Right lobe of liver (tissue), 6 donors: ENCODE data around the gene RELCH. TPM values are rescaled to one million over a fixed set of nuclear protein-coding genes. Genes with fewer than 3 reads are reported as not detected.

ENCODE experiments used
- ATAC-seq, 4 donors: fragments of 200-7000 bp; cut with Tn5 transposase; one replicate each; pipeline ENCODE4 v1.9.1; 2020; ENCODE audit warnings: mild to moderate bottlenecking in 4 of 4, moderate library complexity in 4 of 4
- DNase-seq, 3 donors: peaks; one replicate each; pipeline ENCODE4 v3.0.0-alpha.2; 2020
- H3K27ac ChIP-seq, 3 donors: fragments of 200-600 bp; one replicate each; pipeline ENCODE4 v1.8.0; 2022
- H3K27me3 ChIP-seq, 2 donors: fragments of 200-600 bp; one replicate each; pipeline ENCODE4 v1.8.0; 2022
- H3K36me3 ChIP-seq, 4 donors: fragments of 200-600 bp; sonication (generic) in 1 of 4; one replicate each; pipeline versions ENCODE4 v1.5.1 to v1.8.0; 2017 to 2022; ENCODE audit warnings: control low read depth in 1 of 4
- H3K4me1 ChIP-seq, 4 donors: fragments of 200-600 bp; sonication (generic) in 1 of 4; one replicate each; pipeline versions ENCODE4 v1.5.1 to v1.8.0; 2017 to 2022; ENCODE audit warnings: control low read depth in 1 of 4
- H3K4me3 ChIP-seq, 3 donors: fragments of 200-600 bp; one replicate each; pipeline ENCODE4 v1.8.0; 2022
- H3K9me3 ChIP-seq, 4 donors: fragments of 200-600 bp; sonication (generic) in 1 of 4; one replicate each; pipeline versions ENCODE4 v1.5.1 to v1.8.0; 2017 to 2022; ENCODE audit warnings: control low read depth in 1 of 4
- POLR2A ChIP-seq: fragments of 450-650 bp; IDR thresholded peaks from one replicate; pipeline ENCODE4 v1.6.1; 2017; ENCODE audit warnings: antibody characterized with exemption, mild to moderate bottlenecking
- WGBS: methylation state at CpG from one replicate; pipeline ENCODE4 v1.1.6; 2018; ENCODE audit warnings: low coverage, low lambda C conversion rate; ENCODE audit not compliant: insufficient coverage; ENCODE audit errors: missing lambda C conversion rate; 5-methylcytosine and 5-hydroxymethylcytosine counted together
- intact Hi-C, 2 donors: fragments of 100-400 bp; cut with DNase I; formaldehyde crosslinking; loops; one replicate each; pipeline versions ENCODE4 v1.11.2 to v1.14.1; 2022
- total RNA-seq, 6 experiments: library from RNA; depleted of rRNA in 2 of 6; stranded (reverse); fragments of >200 nt in 2 of 6; fragmentation: NEBNext Ultra II Directional in 3 of 6; extraction: Animal tissue kit (Norgen Biotek cat#: 25700) in 3 of 6; gene quantifications; one replicate each; pipeline versions ENCODE4 v1.1.0 to v1.2.4, GENCODE V29; 2016 to 2023
- TF ChIP-seq, protein P1 (sequence below), 4 donors: fragments of 200-600 bp in 3 of 4; fragments of 450-650 bp in 1 of 4; IDR thresholded peaks; one replicate each; pipeline versions ENCODE4 v1.5.1 to v1.8.0; 2016 to 2022; ENCODE audit warnings: antibody characterized with exemption in 4 of 4, mild to moderate bottlenecking in 2 of 4
- donor health status: DM: no; HTN: yes; CAD: no.
- donor health status: DM: no; HTN: no; CAD: no.
- donor health status: DM: no; HTN: no; CAD: no.
- donor health status: DM: no; HTN: yes; CAD: no.
- donor health status: DM: no; HTN: yes; CAD: no.

Gene RELCH
- total RNA-seq, 6 experiments from 2014 or later: 9.7 to 16.7 (median 11.5) TPM

DNA sequence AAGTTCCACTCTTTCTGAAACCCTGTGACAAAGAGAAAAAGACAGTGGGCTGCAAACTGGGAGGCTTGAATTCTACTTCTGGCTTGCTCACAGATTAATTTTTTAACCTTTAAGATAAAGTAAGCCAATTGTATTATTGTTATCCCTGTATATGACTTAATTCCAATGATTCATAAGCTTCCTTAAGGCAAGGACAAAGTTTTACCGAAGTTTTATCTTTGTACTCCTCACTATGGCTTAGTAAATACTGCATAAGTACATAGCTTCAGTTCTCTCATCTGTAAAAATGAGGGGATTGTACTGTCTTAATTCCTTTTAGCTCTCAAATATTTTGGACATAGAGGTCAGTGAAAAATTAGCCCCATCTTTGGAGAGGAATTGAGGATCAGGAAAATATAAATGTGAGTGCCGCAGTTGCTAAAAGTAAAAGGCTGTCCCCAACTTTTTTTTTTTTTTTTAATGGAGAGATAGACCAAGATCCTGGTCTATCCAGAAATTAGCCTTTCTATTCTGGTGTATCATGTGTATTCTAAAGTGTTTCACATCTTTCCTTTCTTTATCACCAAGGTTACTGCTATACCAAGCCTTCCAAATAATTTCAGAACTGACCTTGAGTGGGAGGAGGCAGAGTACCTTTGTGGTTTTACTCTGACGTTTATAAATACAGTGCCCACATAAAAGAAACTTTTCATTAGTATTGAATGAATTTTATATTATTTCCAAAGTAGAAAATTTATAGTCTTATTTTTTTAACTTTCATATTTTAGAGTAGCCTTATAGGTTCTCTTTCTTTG lies 13.3 kb downstream of the RELCH start:
- 49% methylated on average over 3 of the region's 3 CpGs for WGBS
- no peaks in the 10 kb centered on the region for H3K36me3 ChIP-seq
- no peaks in the 10 kb centered on the region for H3K4me1 ChIP-seq
- H3K4me3 ChIP-seq: no peak overlapping the region
- H3K9me3 ChIP-seq: no peaks in the 10 kb centered on the region
- DNase-seq: no peak
- no peak for ATAC-seq
- intact Hi-C loops: no loop called here
- H3K27ac ChIP-seq: no peak overlapping the region
- no peaks in the 10 kb centered on the region for H3K27me3 ChIP-seq
- TF ChIP-seq POLR2A: no peak
- TF ChIP-seq, protein P1, sequence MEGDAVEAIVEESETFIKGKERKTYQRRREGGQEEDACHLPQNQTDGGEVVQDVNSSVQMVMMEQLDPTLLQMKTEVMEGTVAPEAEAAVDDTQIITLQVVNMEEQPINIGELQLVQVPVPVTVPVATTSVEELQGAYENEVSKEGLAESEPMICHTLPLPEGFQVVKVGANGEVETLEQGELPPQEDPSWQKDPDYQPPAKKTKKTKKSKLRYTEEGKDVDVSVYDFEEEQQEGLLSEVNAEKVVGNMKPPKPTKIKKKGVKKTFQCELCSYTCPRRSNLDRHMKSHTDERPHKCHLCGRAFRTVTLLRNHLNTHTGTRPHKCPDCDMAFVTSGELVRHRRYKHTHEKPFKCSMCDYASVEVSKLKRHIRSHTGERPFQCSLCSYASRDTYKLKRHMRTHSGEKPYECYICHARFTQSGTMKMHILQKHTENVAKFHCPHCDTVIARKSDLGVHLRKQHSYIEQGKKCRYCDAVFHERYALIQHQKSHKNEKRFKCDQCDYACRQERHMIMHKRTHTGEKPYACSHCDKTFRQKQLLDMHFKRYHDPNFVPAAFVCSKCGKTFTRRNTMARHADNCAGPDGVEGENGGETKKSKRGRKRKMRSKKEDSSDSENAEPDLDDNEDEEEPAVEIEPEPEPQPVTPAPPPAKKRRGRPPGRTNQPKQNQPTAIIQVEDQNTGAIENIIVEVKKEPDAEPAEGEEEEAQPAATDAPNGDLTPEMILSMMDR (IDR thresholded peaks at IDR 0.05): no peak

DNA sequence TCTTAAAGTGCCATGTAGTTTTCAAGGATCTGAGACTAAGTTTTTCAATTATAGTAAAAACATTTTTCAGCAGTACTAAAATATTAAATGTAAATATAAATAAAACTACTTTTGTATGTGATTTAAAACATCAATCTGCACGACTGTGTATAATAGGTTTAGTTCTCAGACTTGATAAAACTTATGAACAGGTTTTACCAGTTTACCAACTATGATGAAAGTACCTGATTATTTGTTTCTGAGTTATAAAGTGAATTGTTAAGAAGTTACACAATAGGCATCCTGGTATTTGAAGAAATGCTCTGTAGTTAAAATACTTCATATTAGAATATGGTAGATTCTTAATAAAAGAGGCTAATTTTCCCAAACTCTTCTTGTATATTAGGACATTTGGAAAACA lies 14.8 kb downstream of the RELCH start:
- intact Hi-C loops: no loop called here
- H3K4me1 ChIP-seq: no peaks in the 10 kb centered on the region
- H3K27ac ChIP-seq: no peak overlapping the region
- 61% methylated on average over 1 of the region's 1 CpG for WGBS
- no peaks in the 10 kb centered on the region for H3K9me3 ChIP-seq
- no peak overlapping the region for H3K4me3 ChIP-seq
- no peak for TF ChIP-seq POLR2A
- TF ChIP-seq, protein P1 (IDR thresholded peaks at IDR 0.05): no peak
- H3K27me3 ChIP-seq: no peaks in the 10 kb centered on the region
- H3K36me3 ChIP-seq: no peaks in the 10 kb centered on the region
- DNase-seq: no peak
- no peak for ATAC-seq

DNA sequence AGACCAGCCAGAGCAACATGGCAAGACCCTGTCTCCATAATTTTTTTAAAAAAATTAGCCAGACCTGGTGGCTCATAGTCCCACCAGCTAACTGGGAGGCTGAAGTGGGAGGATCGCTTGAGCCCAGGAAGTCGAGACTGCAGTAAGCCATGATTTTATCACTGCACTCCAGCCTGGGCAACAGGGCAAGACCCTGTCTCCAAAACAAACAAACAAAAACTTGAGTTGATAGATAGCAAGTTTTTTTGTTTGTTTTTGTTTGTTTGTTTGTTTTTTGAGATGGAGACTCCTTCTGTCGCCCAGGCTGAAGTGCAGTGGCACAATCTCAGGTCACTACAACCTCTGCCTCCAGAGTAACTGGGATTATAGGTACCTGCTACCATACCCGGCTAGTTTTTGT lies 18.8 kb downstream of the RELCH start:
- Histone ChIP-seq H3K4me3 (no peak overlapping the region), H3K27me3 (no peaks in the 10 kb centered on the region), H3K36me3 (no peaks in the 10 kb centered on the region), H3K4me1 (peaks cover 0 to 4% (median 0%) of the 10 kb centered on the region in 4 donors), H3K27ac (no peak overlapping the region), H3K9me3 (no peaks in the 10 kb centered on the region)
- DNase-seq (no peak), ATAC-seq (no peak)
- TF ChIP-seq POLR2A: no peak
- TF ChIP-seq, protein P1 (IDR thresholded peaks at IDR 0.05): no peak
- intact Hi-C loops: no loop called here
- WGBS: 92% methylated on average over 4 of the region's 4 CpGs

DNA sequence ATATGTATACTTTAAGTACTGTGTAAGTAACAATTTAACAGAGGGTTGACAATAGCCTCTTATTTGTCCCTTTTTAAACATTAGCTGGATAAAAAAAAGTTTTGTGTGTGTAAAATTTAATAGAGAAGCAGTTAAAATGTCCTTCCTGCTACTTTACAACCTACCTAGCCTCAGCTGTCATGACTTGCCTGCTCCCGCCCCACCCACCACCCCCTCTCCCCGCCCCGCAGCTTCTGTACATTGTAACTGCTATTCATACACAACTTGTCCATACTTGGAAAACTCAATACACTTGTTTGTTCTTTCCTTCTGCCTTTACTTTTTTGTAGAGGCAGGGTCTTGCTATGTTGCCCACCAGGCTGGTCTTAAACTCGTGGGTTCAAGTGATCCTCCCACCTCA lies 19.5 kb downstream of the RELCH start:
- intact Hi-C loops: no loop called here
- ATAC-seq (no peak), DNase-seq (no peak)
- Histone ChIP-seq H3K4me1 (peaks cover 0 to 9% (median 3%) of the 10 kb centered on the region in 4 donors), H3K9me3 (no peaks in the 10 kb centered on the region), H3K36me3 (no peaks in the 10 kb centered on the region), H3K4me3 (no peak overlapping the region), H3K27me3 (no peaks in the 10 kb centered on the region), H3K27ac (no peak overlapping the region)
- WGBS: 97% methylated on average over 4 of the region's 4 CpGs
- TF ChIP-seq POLR2A: no peak
- TF ChIP-seq, protein P1 (IDR thresholded peaks at IDR 0.05): no peak
